Ectodermal cell (in vitro differentiated cells): ENCODE measurements around the gene TSR3.

Experiments used
- H3K27ac ChIP-seq: 2 replicates; pipeline ENCODE4 v1.7.0; 2013; ENCODE audit warnings: mild to moderate bottlenecking, low read depth, low read length; ENCODE audit not compliant: insufficient read depth, poor library complexity, severe bottlenecking
- H3K27me3 ChIP-seq: 2 replicates; pipeline ENCODE4 v1.7.0; 2013; ENCODE audit warnings: mild to moderate bottlenecking, low read length; ENCODE audit not compliant: insufficient read depth, control insufficient read depth, poor library complexity, severe bottlenecking
- H3K36me3 ChIP-seq: one replicate; pipeline ENCODE4 v1.7.0; 2013; ENCODE audit warnings: low read length; ENCODE audit not compliant: control insufficient read depth, insufficient read depth
- H3K4me1 ChIP-seq: one replicate; pipeline ENCODE4 v1.7.0; 2013; ENCODE audit warnings: low read length; ENCODE audit not compliant: control insufficient read depth, insufficient read depth
- H3K4me3 ChIP-seq: 2 replicates; pipeline ENCODE4 v1.7.0; 2013; ENCODE audit warnings: low read depth, low read length, control low read depth; ENCODE audit not compliant: insufficient read depth
- H3K9me3 ChIP-seq: 2 replicates; pipeline ENCODE4 v1.7.0; 2013; ENCODE audit warnings: mild to moderate bottlenecking, low read length, moderate library complexity; ENCODE audit not compliant: control insufficient read depth
- WGBS, 2 experiments: methylation state at CpG; one replicate each; pipeline ENCODE4 v1.1.7; 2013; ENCODE audit warnings: missing lambda C conversion rate in 2 of 2; 5-methylcytosine and 5-hydroxymethylcytosine counted together

The TSR3 gene

DNA sequence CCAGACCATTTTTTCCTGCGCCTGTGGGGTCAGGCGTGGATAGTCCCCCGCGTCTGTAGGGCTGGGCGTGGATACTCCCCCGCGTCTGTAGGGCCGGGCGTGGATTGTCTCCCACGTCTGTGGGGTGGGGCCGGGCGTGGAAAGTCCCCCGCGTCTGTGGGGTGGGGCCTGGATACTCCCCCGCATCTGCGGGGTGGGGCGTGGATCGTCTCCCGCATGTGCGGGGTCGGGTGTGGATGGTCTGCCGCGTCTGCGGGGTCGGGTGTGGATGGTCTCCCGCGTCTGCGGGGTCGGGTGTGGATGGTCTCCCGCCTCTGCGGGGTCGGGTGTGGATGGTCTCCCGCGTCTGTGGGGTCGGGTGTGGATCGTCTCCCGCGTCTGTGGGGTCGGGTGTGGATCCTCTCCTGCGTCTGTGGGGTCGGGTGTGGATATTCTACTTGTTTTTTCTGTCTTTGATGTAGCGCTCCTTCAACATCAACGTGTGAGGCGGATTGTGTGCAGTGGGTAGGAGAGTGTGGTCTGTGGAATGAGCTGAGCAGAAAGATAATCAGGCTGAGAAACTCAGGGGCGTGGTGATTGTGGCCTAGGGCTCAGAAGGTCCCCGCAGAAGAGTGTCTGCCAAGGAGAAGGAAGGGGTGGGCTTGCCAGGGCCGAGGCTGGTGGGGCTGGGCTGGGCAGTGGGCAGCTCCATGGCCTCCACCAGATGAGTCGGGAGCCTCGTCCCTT, 3.3 kb upstream of the TSR3 start:
- H3K27me3 ChIP-seq: no peaks in the 10 kb centered on the region
- peaks cover 5% of the 10 kb centered on the region for H3K4me1 ChIP-seq
- no peak overlapping the region for H3K4me3 ChIP-seq
- H3K36me3 ChIP-seq: peaks cover 4% of the 10 kb centered on the region
- H3K9me3 ChIP-seq: no peaks in the 10 kb centered on the region
- WGBS, 2 experiments: 94 to 95% methylated on average over 49 of the region's 49 CpGs
- H3K27ac ChIP-seq: no peak overlapping the region

GRCh38 chr16:1351215-1351581, 480 bp downstream of the TSR3 start:
- WGBS, 2 experiments: 3% methylated on average over 35 of the region's 35 CpGs
- Histone ChIP-seq H3K36me3 (peaks cover 7% of the 10 kb centered on the region), H3K4me1 (peaks cover 5% of the 10 kb centered on the region), H3K27ac (no peak overlapping the region), H3K27me3 (no peaks in the 10 kb centered on the region), H3K9me3 (no peaks in the 10 kb centered on the region), H3K4me3 (peak overlapping the region; percentile 89)

- Histone ChIP-seq H3K36me3 (peaks cover 7% of the 10 kb centered on the region), H3K9me3 (no peaks in the 10 kb centered on the region), H3K4me3 (peak overlapping the region; percentile 89), H3K27ac (no peak overlapping the region), H3K4me1 (peaks cover 5% of the 10 kb centered on the region), H3K27me3 (no peaks in the 10 kb centered on the region)
- 90 to 91% methylated on average over 19 of the region's 19 CpGs for WGBS, 2 experiments
Observed at GRCh38 chr16:1350691-1351090, 987 bp downstream of the TSR3 start.

DNA sequence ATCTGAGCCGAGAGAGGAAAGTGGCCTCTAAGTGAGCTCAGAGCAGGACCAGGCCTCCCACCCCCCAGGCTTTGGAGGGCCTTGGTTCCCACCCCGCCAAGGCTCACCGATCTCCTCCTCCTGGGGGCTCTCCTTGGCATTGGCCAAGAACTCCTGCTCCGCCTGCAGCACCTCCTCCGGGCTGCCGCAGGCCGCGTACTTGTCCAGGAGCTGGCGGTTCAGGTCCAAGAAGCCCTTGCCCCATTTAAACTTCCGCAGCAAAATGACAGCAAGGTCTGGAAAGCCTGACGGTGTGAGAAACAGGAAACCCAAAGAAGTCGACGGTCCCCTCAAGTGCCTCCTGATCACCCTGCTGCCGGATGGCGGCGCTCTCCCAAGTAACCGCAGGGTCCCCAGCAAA, 1.7 kb downstream of the TSR3 start:
- no peak overlapping the region for H3K4me3 ChIP-seq

DNA sequence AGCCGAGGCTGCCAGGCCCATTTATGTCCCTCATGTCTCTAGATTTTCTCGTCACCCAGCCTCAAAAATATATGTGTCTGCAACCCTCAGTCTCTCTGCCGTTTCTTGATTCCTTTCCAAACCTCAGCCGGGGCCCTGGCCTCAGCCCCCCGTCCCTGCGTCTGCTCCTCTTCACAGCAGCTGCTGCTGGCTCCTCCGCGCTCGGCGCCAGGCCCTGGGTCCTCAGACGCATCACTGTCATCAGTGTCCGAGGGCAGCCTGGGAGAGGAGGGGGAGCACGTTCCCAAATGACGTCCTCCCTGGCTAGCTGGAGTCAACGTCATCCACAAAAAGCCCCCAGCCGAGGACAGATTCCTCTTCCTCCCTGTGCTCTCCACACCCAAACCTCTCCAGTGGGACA, 2.3 kb downstream of the TSR3 start:
- Histone ChIP-seq H3K4me1 (peaks cover 5% of the 10 kb centered on the region), H3K36me3 (peaks cover 7% of the 10 kb centered on the region), H3K4me3 (no peak overlapping the region), H3K9me3 (no peaks in the 10 kb centered on the region), H3K27me3 (peaks cover 8% of the 10 kb centered on the region), H3K27ac (no peak overlapping the region)
- 96% methylated on average over 16 of the region's 16 CpGs for WGBS, 2 experiments

More for the DNA sequence above, 1.7 kb downstream of the TSR3 start:
- Histone ChIP-seq H3K4me1 (peaks cover 5% of the 10 kb centered on the region), H3K36me3 (peaks cover 7% of the 10 kb centered on the region), H3K27me3 (peaks cover 2% of the 10 kb centered on the region), H3K27ac (no peak overlapping the region), H3K9me3 (no peaks in the 10 kb centered on the region)
- 95% methylated on average over 17 of the region's 17 CpGs for WGBS, 2 experiments

DNA sequence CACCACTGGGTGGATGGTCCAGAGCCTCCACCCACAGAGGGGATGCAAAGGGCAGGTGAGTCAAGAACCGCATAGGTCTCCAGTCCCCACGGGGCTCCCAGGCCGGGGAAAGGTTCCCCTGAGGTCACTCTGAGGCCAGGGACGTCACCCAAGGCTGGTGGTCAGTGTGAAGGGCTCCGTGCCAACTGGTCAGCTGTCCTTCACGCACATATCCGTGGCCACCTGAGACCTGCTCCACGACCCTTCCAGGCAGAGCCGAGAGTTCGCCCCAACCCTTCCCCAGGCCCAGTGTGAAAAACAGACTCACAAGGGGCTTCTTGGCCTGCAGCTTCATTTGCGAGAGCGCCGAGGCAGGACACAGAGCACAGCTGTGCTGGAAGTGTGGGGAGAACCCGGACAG, 2.8 kb downstream of the TSR3 start:
- no peak overlapping the region for H3K27ac ChIP-seq
- peaks cover 5% of the 10 kb centered on the region for H3K4me1 ChIP-seq
- 91 to 92% methylated on average over 14 of the region's 14 CpGs for WGBS, 2 experiments
- H3K36me3 ChIP-seq: peaks cover 7% of the 10 kb centered on the region
- H3K27me3 ChIP-seq: peaks cover 12% of the 10 kb centered on the region
- H3K4me3 ChIP-seq: no peak overlapping the region
- no peaks in the 10 kb centered on the region for H3K9me3 ChIP-seq

DNA sequence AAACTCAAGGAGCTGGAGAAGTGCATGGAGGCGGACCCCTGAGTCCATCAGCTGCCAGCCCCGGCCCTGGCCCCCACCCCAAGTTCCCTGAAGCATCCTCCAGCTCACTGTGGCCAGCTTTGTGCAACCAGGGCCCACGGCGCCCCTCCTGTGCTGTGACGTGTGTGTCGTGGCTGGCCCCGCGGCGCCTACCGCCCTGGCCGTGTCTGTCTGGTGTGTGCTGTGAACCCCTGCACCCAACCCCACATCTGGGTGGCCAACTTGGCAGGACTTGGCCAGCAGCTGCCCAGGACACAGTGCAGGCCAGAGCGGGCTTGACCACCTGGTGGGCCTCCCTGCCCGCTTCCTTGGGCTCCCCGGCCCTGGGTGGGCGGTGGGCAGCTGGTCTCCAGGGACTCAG, 3.2 kb downstream of the TSR3 start:
- H3K36me3 ChIP-seq: peaks cover 7% of the 10 kb centered on the region
- peaks cover 17% of the 10 kb centered on the region for H3K27me3 ChIP-seq
- no peak overlapping the region for H3K27ac ChIP-seq
- 95 to 97% methylated on average over 15 of the region's 15 CpGs for WGBS, 2 experiments
- no peaks in the 10 kb centered on the region for H3K9me3 ChIP-seq
- H3K4me1 ChIP-seq: peaks cover 5% of the 10 kb centered on the region
- no peak overlapping the region for H3K4me3 ChIP-seq

- no peak overlapping the region for H3K27ac ChIP-seq
- no peaks in the 10 kb centered on the region for H3K9me3 ChIP-seq
- H3K4me3 ChIP-seq: no peak overlapping the region
- H3K36me3 ChIP-seq: peaks cover 7% of the 10 kb centered on the region
- H3K27me3 ChIP-seq: peaks cover 20% of the 10 kb centered on the region
- 94 to 95% methylated on average over 29 of the region's 29 CpGs for WGBS, 2 experiments
- H3K4me1 ChIP-seq: peaks cover 5% of the 10 kb centered on the region
Observed at GRCh38 chr16:1347962-1348361, 3.7 kb downstream of the TSR3 start.

- Histone ChIP-seq H3K27me3 (peaks cover 25% of the 10 kb centered on the region), H3K27ac (no peak overlapping the region), H3K36me3 (peaks cover 7% of the 10 kb centered on the region), H3K4me1 (peaks cover 8% of the 10 kb centered on the region), H3K9me3 (no peaks in the 10 kb centered on the region), H3K4me3 (no peak overlapping the region)
- 92 to 94% methylated on average over 31 of the region's 31 CpGs for WGBS, 2 experiments
Observed at GRCh38 chr16:1347286-1347855, 4.3 kb downstream of the TSR3 start.

- H3K4me1 ChIP-seq: peaks cover 8% of the 10 kb centered on the region
- H3K27me3 ChIP-seq: peaks cover 32% of the 10 kb centered on the region
- H3K36me3 ChIP-seq: peaks cover 7% of the 10 kb centered on the region
- no peak overlapping the region for H3K27ac ChIP-seq
- H3K4me3 ChIP-seq: no peak overlapping the region
- 84 to 85% methylated on average over 34 of the region's 34 CpGs for WGBS, 2 experiments
- no peaks in the 10 kb centered on the region for H3K9me3 ChIP-seq
Observed at GRCh38 chr16:1346422-1347285, 5.0 kb downstream of the TSR3 start.
